ENCODE data around the gene KRTAP10-10. TPM values are rescaled to one million over a fixed set of nuclear protein-coding genes. Genes with fewer than 3 reads are reported as not detected.
"Not testable (repeated sequence)": the region's sequence is repeated elsewhere in the genome, so short reads cannot be mapped to it uniquely, and the experiment has no call there.

The KRTAP10-10 gene, protein sequence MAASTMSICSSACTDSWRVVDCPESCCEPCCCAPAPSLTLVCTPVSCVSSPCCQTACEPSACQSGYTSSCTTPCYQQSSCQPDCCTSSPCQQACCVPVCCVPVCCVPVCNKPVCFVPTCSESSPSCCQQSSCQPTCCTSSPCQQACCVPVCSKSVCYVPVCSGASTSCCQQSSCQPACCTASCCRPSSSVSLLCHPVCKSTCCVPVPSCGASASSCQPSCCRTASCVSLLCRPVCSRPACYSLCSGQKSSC
- total RNA-seq: not detected

DNA sequence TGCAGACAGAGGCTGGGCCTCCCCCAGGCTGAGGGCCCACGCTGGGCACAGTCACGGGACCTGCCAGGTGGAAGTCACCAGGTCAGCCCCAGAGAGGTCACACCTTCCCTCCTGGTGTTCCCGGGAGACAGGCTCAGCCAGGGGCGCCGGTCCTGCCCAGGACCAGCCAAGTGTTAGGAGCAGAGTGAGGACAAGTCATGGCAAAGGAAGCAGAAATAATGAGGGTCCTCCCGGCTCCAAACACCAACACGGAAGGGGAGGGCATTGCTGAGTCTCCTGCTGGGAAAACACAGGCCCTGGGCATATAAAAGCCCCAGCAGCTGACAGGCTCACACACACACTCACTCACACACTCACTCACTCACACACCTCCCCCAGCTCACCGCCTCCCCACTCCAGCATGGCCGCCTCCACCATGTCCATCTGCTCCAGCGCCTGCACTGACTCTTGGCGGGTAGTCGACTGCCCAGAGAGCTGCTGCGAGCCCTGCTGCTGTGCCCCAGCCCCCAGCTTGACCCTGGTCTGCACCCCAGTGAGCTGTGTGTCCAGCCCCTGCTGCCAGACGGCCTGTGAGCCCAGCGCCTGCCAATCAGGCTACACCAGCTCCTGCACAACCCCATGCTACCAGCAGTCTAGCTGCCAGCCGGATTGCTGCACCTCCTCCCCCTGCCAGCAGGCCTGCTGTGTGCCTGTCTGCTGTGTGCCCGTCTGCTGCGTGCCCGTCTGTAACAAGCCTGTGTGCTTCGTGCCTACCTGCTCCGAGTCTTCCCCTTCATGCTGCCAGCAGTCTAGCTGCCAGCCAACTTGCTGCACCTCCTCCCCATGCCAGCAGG, at the start of gene KRTAP10-10:
Gene KRTAP10-10, plus strand, starts transcription at position 339 of the 833 bp plus-strand sequence. Its CDS starts 62 bp downstream, at position 401.
- Histone ChIP-seq H3K27me3 (no peaks in the 10 kb centered on the region), H3K4me3 (no peak within 1 kb of the TSS), H3K36me3 (no peaks in the 10 kb centered on the region), H3K27ac (no peak within 1 kb of the TSS), H3K4me1 (no peaks in the 10 kb centered on the region), H3K9me3 (peaks cover 0 to 4% (median 0%) of the 10 kb centered on the region in 4 donors)
- no peak for TF ChIP-seq POLR2A (IDR thresholded peaks at IDR 0.05)
- TF ChIP-seq, protein P1, sequence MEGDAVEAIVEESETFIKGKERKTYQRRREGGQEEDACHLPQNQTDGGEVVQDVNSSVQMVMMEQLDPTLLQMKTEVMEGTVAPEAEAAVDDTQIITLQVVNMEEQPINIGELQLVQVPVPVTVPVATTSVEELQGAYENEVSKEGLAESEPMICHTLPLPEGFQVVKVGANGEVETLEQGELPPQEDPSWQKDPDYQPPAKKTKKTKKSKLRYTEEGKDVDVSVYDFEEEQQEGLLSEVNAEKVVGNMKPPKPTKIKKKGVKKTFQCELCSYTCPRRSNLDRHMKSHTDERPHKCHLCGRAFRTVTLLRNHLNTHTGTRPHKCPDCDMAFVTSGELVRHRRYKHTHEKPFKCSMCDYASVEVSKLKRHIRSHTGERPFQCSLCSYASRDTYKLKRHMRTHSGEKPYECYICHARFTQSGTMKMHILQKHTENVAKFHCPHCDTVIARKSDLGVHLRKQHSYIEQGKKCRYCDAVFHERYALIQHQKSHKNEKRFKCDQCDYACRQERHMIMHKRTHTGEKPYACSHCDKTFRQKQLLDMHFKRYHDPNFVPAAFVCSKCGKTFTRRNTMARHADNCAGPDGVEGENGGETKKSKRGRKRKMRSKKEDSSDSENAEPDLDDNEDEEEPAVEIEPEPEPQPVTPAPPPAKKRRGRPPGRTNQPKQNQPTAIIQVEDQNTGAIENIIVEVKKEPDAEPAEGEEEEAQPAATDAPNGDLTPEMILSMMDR (IDR thresholded peaks at IDR 0.05): no peak
- DNase-seq: peak in 1 of 3 donors; percentile 2

DNA sequence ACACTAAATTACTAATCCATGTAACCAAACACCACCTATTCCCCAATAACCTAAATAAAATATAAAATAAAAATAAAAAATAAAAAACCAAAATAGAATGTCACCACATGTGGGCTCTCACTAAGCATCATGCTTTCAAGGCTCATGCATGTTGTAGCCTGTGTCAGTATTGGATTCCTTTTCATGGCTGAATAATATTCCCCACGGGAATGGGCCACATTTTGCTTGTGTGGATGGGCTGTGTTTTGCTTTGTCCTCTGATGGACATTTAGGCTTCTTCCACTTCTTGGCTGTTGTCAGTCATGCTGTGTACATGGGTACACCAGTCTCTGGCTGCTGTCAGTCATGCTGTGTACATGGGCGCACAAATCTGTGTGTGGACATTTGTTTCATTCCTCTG, 48.1 kb upstream of the KRTAP10-10 start:
- Histone ChIP-seq H3K4me3 (no peak overlapping the region), H3K9me3 (no peaks in the 10 kb centered on the region), H3K27ac (no peak overlapping the region), H3K4me1 (no peaks in the 10 kb centered on the region), H3K36me3 (no peaks in the 10 kb centered on the region), H3K27me3 (no peaks in the 10 kb centered on the region)
- no peak for DNase-seq
- no peak for TF ChIP-seq POLR2A (IDR thresholded peaks at IDR 0.05)
- TF ChIP-seq, protein P1 (IDR thresholded peaks at IDR 0.05): no peak

DNA sequence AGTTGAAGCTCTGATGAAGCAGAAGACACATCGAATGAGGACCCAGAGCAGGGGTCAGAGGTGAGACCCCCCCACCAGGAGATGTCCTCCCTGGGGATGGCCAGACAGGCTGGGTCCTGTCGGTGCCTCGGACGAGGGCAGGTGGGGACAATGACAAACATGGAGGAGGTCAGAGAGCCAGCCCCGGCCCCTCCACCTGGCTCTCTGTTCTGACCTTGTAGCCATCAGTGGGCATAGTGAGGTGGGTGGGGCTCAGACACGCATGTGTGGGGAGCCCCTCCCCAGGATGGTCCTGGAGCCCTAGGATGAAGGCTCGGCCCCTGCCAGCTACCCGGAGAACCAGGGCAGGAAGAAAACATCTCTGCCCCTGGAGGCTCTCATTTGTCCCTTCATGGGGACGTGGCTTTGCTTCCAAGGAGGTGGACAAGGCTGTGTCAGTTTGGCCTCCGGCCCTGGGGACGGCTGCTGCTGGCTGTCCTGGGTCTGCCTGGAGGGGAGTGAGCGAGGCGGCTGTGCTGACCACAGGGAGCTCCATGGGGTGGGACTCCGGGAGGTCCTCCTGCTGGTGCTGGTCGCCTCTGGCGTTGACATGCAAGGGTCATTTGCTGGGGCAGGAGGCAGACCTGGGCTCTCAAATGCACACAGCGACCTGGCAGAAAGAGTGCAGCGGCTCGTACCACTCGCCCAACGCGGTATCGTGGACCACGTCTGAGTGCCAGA, 47.4 kb upstream of the KRTAP10-10 start:
- peak in 1 of 3 donors; percentile 37 for DNase-seq
- Histone ChIP-seq H3K9me3 (no peaks in the 10 kb centered on the region), H3K4me3 (no peak overlapping the region), H3K27ac (no peak overlapping the region), H3K27me3 (no peaks in the 10 kb centered on the region), H3K36me3 (no peaks in the 10 kb centered on the region), H3K4me1 (no peaks in the 10 kb centered on the region)
- TF ChIP-seq POLR2A (IDR thresholded peaks at IDR 0.05): no peak
- TF ChIP-seq, protein P1 (IDR thresholded peaks at IDR 0.05): no peak

DNA sequence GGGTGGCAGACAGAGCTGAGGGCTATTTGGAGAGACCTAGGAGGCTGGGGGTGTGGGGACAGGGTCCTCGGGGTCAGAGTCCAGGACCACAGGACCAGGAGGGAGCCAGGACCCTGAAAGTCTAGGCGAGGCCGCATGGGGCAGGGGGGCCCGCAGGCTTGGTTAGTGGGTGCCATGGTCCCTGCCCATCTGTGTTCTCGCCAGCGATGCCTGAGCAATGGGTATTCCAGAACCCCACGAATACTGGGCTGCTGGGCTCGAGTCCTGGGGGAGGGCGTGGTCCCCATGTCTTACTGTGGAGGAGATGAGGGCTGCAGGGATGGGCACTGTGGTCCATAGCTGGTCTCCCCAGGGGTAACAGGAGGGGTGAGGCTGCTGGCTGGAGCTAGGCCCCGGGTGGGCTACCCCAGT, 46.8 kb upstream of the KRTAP10-10 start:
- Histone ChIP-seq H3K27ac (no peak overlapping the region), H3K4me3 (no peak overlapping the region), H3K36me3 (no peaks in the 10 kb centered on the region), H3K27me3 (no peaks in the 10 kb centered on the region), H3K9me3 (no peaks in the 10 kb centered on the region), H3K4me1 (no peaks in the 10 kb centered on the region)
- DNase-seq: peak in 1 of 3 donors; percentile 32
- TF ChIP-seq, protein P1 (IDR thresholded peaks at IDR 0.05): no peak
- no peak for TF ChIP-seq POLR2A (IDR thresholded peaks at IDR 0.05)

DNA sequence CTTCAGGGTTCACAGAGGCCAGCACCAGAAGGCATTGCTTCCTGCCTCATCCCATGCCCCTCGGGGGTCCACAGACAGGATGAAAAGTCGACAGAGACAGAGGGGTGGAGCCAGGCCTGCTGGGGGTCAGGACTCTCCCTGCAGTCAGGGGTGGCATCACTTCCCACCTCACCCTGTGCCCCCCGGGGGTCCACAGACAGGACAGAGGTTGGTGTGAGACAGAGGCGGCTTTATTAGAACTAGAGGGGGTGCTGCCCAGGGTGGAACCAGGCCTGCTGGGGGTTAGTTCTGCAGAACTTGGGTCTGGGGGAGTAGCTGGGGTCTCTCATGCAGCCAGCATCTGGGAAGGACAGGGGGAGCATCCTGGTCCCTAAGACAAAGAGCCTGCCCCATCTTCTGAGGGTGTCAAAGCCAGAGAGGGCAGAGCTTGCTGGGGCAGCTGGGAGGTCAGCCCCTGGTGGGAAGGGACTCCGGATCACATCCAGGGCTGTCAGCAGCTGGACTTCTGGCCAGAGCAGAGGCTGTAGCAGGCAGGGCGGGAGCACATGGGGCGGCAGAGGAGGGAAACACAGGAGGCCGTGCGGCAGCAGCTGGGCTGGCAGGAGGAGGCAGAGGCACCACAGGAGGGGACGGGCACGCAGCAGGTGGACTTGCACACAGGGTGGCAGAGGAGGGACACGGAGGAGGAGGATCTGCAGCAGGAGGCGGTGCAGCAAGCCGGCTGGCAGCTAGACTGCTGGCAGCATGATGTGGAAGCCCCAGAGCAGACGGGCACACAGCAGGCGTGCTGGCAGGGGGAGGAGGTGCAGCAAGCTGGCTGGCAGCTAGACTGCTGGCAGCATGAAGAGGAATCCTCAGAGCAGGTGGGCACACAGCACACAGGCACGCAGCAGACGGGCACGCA, 46.0 kb upstream of the KRTAP10-10 start:
- not testable (repeated sequence) for H3K4me1 ChIP-seq, H3K9me3 ChIP-seq, H3K27ac ChIP-seq, H3K36me3 ChIP-seq, H3K4me3 ChIP-seq, H3K27me3 ChIP-seq
- DNase-seq: peak in 1 of 3 donors; percentile 17

DNA sequence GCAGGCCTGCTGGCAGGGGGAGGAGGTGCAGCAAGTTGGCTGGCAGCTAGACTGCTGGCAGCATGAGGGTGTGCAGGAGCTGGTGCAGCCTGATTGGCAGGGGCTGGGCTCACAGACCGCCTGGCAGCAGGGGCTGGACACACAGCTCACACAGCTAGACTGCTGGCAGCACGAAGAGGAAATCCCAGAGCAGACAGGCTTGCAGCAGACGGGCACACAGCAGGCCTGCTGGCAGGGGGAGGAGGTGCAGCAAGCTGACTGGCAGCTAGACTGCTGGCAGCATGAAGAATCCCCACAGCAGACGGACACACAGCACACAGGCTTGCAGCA, 45.4 kb upstream of the KRTAP10-10 start:
- not testable (repeated sequence) for H3K27me3 ChIP-seq, H3K9me3 ChIP-seq, H3K27ac ChIP-seq, H3K4me1 ChIP-seq, DNase-seq, H3K4me3 ChIP-seq, H3K36me3 ChIP-seq
